Measurements from ENCODE around the gene SNRK. TPM values are rescaled to one million over a fixed set of nuclear protein-coding genes. Genes with fewer than 3 reads are reported as not detected.
A peak's percentile ranks its signal among the peaks of the same experiment; 100 is the strongest.

SNRK gene
- total RNA-seq, 2 experiments from 2014 or later, result 215 to 217 TPM

DNA sequence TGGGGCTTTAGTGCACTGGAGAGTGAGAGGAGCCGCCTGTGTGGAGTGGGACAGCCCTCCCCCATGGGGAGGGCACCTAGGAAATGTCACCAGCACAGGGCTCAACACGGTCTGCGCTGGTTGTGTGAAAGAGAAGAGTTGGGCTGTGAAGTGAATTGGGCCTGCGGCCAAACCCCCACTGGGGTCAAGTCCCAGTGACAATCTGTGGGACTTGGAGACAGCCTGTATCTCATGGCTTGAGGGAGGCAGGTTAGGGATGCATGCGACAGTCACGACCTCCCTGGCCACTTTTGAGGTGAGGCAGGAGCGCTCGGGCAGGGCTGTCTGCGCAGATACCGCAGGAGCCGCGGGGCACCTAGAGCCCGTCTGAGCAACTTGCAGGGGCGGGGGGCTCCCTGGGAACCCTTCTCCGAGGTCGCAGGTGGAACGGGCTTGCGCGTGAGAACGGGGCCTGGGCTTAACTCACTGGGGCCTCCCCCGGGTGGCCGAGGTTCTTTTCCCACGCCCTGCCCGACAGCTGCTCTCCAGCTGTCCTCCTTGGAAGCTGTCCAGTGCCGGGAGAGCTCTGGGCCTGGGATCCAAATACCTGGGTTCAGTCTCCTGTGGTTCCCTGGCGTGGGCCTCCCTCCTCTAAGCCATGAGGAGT, 77.4 kb downstream of the SNRK start:
- intact Hi-C loops (cut with DNase I, micrococcal nuclease), result no loop called here
- Mint-ChIP-seq H3K27ac (peak overlapping the region; percentile 61), H3K4me3 (no peak overlapping the region), H3K36me3 (ENCODE audit: low read depth) (no peaks in the 10 kb centered on the region), H3K27me3 (no peaks in the 10 kb centered on the region), H3K9me3 (no peaks in the 10 kb centered on the region), H3K4me1 (ENCODE audit: low read depth) (no peaks in the 10 kb centered on the region)
- Histone ChIP-seq H3K27ac (ENCODE audit: low read depth in 1 of 2, low read length in 2 of 2) (no peak overlapping the region), H3K36me3 (ENCODE audit: insufficient read depth, low read length) (no peaks in the 10 kb centered on the region), H3K9me3 (ENCODE audit: control insufficient read depth in 1 of 2, insufficient read depth in 1 of 2, low read length in 2 of 2) (peaks cover 0 to 15% of the 10 kb centered on the region in 2 experiments), H3K4me1 (ENCODE audit: insufficient read depth, low read length) (no peaks in the 10 kb centered on the region), H3K27me3 (ENCODE audit: control insufficient read depth in 1 of 2, insufficient read depth in 2 of 2, low read length in 2 of 2) (no peaks in the 10 kb centered on the region), H3K4me3 (ENCODE audit: low read length) (no peak overlapping the region)
- ATAC-seq (ENCODE audit: poor library complexity) (no peak), DNase-seq (no peak)
- CTCF ChIA-PET, result no interaction called here
- TF ChIP-seq, protein P1, sequence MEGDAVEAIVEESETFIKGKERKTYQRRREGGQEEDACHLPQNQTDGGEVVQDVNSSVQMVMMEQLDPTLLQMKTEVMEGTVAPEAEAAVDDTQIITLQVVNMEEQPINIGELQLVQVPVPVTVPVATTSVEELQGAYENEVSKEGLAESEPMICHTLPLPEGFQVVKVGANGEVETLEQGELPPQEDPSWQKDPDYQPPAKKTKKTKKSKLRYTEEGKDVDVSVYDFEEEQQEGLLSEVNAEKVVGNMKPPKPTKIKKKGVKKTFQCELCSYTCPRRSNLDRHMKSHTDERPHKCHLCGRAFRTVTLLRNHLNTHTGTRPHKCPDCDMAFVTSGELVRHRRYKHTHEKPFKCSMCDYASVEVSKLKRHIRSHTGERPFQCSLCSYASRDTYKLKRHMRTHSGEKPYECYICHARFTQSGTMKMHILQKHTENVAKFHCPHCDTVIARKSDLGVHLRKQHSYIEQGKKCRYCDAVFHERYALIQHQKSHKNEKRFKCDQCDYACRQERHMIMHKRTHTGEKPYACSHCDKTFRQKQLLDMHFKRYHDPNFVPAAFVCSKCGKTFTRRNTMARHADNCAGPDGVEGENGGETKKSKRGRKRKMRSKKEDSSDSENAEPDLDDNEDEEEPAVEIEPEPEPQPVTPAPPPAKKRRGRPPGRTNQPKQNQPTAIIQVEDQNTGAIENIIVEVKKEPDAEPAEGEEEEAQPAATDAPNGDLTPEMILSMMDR (IDR thresholded peaks at IDR 0.05), result no peak
- POLR2A ChIA-PET, result interaction anchor here (0.6 kb wide), 1 partner anchor 12 kb away, joined by 3 read pairs; no protein-coding TSS in a partner anchor

- CTCF ChIA-PET, result no interaction called here
Measured at GRCh38 chr3:43364494-43364893, 78.2 kb downstream of the SNRK start.

GRCh38 chr3:43364926-43365325, 78.6 kb downstream of the SNRK start:
- H3K27me3 ChIP-seq (ENCODE audit: control insufficient read depth in 1 of 2, insufficient read depth in 2 of 2, low read length in 2 of 2), result no peaks in the 10 kb centered on the region
- no peak overlapping the region for H3K4me3 Mint-ChIP-seq
- POLR2A ChIA-PET, result no interaction called here

More at GRCh38 chr3:43364494-43364893, 78.2 kb downstream of the SNRK start:
- TF ChIP-seq, protein P1 (IDR thresholded peaks at IDR 0.05), result no peak
- Histone ChIP-seq H3K4me1 (ENCODE audit: insufficient read depth, low read length) (peaks cover 2% of the 10 kb centered on the region), H3K4me3 (ENCODE audit: low read length) (no peak overlapping the region), H3K27me3 (ENCODE audit: control insufficient read depth in 1 of 2, insufficient read depth in 2 of 2, low read length in 2 of 2) (no peaks in the 10 kb centered on the region), H3K9me3 (ENCODE audit: control insufficient read depth in 1 of 2, insufficient read depth in 1 of 2, low read length in 2 of 2) (peaks cover 0 to 15% of the 10 kb centered on the region in 2 experiments), H3K36me3 (ENCODE audit: insufficient read depth, low read length) (no peaks in the 10 kb centered on the region), H3K27ac (ENCODE audit: low read depth in 1 of 2, low read length in 2 of 2) (no peak overlapping the region)
- no peak for ATAC-seq (ENCODE audit: poor library complexity)
- H3K36me3 Mint-ChIP-seq (ENCODE audit: low read depth), result no peaks in the 10 kb centered on the region
- no peaks in the 10 kb centered on the region for H3K9me3 Mint-ChIP-seq
- no peak for DNase-seq
- no peak overlapping the region for H3K27ac Mint-ChIP-seq
- H3K4me1 Mint-ChIP-seq (ENCODE audit: low read depth), result no peaks in the 10 kb centered on the region
- H3K27me3 Mint-ChIP-seq, result no peaks in the 10 kb centered on the region
- intact Hi-C loops (cut with DNase I, micrococcal nuclease), result no loop called here
- H3K4me3 Mint-ChIP-seq, result no peak overlapping the region
- POLR2A ChIA-PET, result no interaction called here

More at GRCh38 chr3:43364926-43365325, 78.6 kb downstream of the SNRK start:
- Histone ChIP-seq H3K36me3 (ENCODE audit: insufficient read depth, low read length) (no peaks in the 10 kb centered on the region), H3K27ac (ENCODE audit: low read depth in 1 of 2, low read length in 2 of 2) (no peak overlapping the region), H3K4me1 (ENCODE audit: insufficient read depth, low read length) (peaks cover 3% of the 10 kb centered on the region), H3K9me3 (ENCODE audit: control insufficient read depth in 1 of 2, insufficient read depth in 1 of 2, low read length in 2 of 2) (peaks cover 0 to 15% of the 10 kb centered on the region in 2 experiments), H3K4me3 (ENCODE audit: low read length) (no peak overlapping the region)
- Mint-ChIP-seq H3K36me3 (ENCODE audit: low read depth) (no peaks in the 10 kb centered on the region), H3K27ac (no peak overlapping the region), H3K27me3 (no peaks in the 10 kb centered on the region), H3K9me3 (no peaks in the 10 kb centered on the region), H3K4me1 (ENCODE audit: low read depth) (no peaks in the 10 kb centered on the region)
- no peak for DNase-seq
- no peak for ATAC-seq (ENCODE audit: poor library complexity)
- intact Hi-C loops (cut with DNase I, micrococcal nuclease), result no loop called here
- TF ChIP-seq, protein P1 (IDR thresholded peaks at IDR 0.05), result no peak
- CTCF ChIA-PET, result no interaction called here

Measured in CD4-positive, alpha-beta T cell (primary cell).